HT1080 (cell line): Measurements from ENCODE around the gene DEFB108B. TPM values are rescaled to one million over a fixed set of nuclear protein-coding genes. Genes with fewer than 3 reads are reported as not detected.
"Not testable (repeated sequence)": the region's sequence is repeated elsewhere in the genome, so short reads cannot be mapped to it uniquely, and the experiment has no call there.

ENCODE experiments used
- DNase-seq: peaks from one replicate; pipeline ENCODE4 v3.0.0-alpha.2; 2015; ENCODE audit warnings: low read depth
- polyA plus RNA-seq, 2 experiments: library from polyadenylated mRNA; depleted of rRNA; stranded (reverse); fragments of >200 nt; gene quantifications; 2 replicates each; pipeline ENCODE4 v1.2.3, GENCODE V29; 2015
- total RNA-seq: library from RNA; depleted of rRNA; stranded (reverse); fragments of >200 nt; shearing (Covaris generic); gene quantifications from 2 replicates; pipeline ENCODE4 v1.2.3, GENCODE V29; 2014; rRNA removed

Gene DEFB108B
- not detected in 2 replicates for total RNA-seq
- polyA plus RNA-seq (2015; cell fraction: cytosol; rRNA removed) = not detected in 2 replicates
- polyA plus RNA-seq (2015; cell fraction: nucleus; rRNA removed) = not detected in 2 replicates

- not testable (repeated sequence) for DNase-seq
Measured at GRCh38 chr11:71832811-71833210, at the start of gene DEFB108B. DEFB108B (plus strand) TSS chr11:71833200; CDS start chr11:71833200, 0 bp downstream.

- peak; percentile 75 for DNase-seq
Measured at GRCh38 chr11:71786114-71786847, 46.7 kb upstream of the DEFB108B start.

- not testable (repeated sequence) for DNase-seq
Measured at GRCh38 chr11:71786848-71787097, 46.2 kb upstream of the DEFB108B start.

GRCh38 chr11:71787098-71787823 lies 45.7 kb upstream of the DEFB108B start:
- DNase-seq = peak; percentile 96

GRCh38 chr11:71787824-71788454 lies 45.1 kb upstream of the DEFB108B start:
- DNase-seq = peak; percentile 61

- DNase-seq = not testable (repeated sequence)
Measured at GRCh38 chr11:71789444-71790196, 43.4 kb upstream of the DEFB108B start.

GRCh38 chr11:71791111-71791510 lies 41.9 kb upstream of the DEFB108B start:
- DNase-seq = not testable (repeated sequence)

GRCh38 chr11:71792621-71793235 lies 40.3 kb upstream of the DEFB108B start:
- peak; percentile 44 for DNase-seq

GRCh38 chr11:71794386-71795040 lies 38.5 kb upstream of the DEFB108B start:
- peak; percentile 76 for DNase-seq

GRCh38 chr11:71795236-71795635 lies 37.8 kb upstream of the DEFB108B start:
- not testable (repeated sequence) for DNase-seq

- DNase-seq = not testable (repeated sequence)
Measured at GRCh38 chr11:71796016-71796415, 37.0 kb upstream of the DEFB108B start.

GRCh38 chr11:71796781-71797180 lies 36.2 kb upstream of the DEFB108B start:
- DNase-seq = not testable (repeated sequence)

- DNase-seq = not testable (repeated sequence)
Measured at GRCh38 chr11:71799556-71800128, 33.4 kb upstream of the DEFB108B start.

GRCh38 chr11:71800335-71800953 lies 32.6 kb upstream of the DEFB108B start:
- DNase-seq = peak; percentile 73

- DNase-seq = not testable (repeated sequence)
Measured at GRCh38 chr11:71801026-71801425, 32.0 kb upstream of the DEFB108B start.

- DNase-seq = not testable (repeated sequence)
Measured at GRCh38 chr11:71802874-71803273, 30.1 kb upstream of the DEFB108B start.

- DNase-seq = not testable (repeated sequence)
Measured at GRCh38 chr11:71804158-71804947, 28.6 kb upstream of the DEFB108B start.

GRCh38 chr11:71812529-71812928 lies 20.5 kb upstream of the DEFB108B start:
- DNase-seq = not testable (repeated sequence)
